Right lobe of liver (tissue), 5 donors: ENCODE measurements around the gene DPEP2NB. TPM values are rescaled to one million over a fixed set of nuclear protein-coding genes. Genes with fewer than 3 reads are reported as not detected.

Experiments used
- small RNA-seq, 2 experiments: library from RNA; depleted of rRNA; stranded (forward); fragments of <200 nt; gene quantifications; one replicate each; pipeline ENCODE3, GENCODE V24; 2016
- total RNA-seq, 6 experiments: library from RNA; depleted of rRNA in 2 of 6; stranded (reverse); fragments of >200 nt in 2 of 6; fragmentation: NEBNext Ultra II Directional in 3 of 6; extraction: Animal tissue kit (Norgen Biotek cat#: 25700) in 3 of 6; gene quantifications; one replicate each; pipeline versions ENCODE4 v1.1.0 to v1.2.4, GENCODE V29; 2016 to 2023
- donor health status: DM: no; HTN: no; CAD: no.
- donor health status: DM: no; HTN: no; CAD: no.
- donor health status: DM: no; HTN: yes; CAD: no.
- donor health status: DM: no; HTN: yes; CAD: no.

The DPEP2NB gene
- total RNA-seq, 6 experiments from 2014 or later, result not detected

Small RNA genes lying within 50 kb of the gene (small RNA-seq; reads per million reads assigned to genes)
- 0 reads per million in 2 experiments for gene RNU6-359P

Other genes starting within 250 kb of the DPEP2NB start
- 10 to 100 TPM; 15.1 to 38.4 (median 22.7) TPM for gene RANBP10, start 209.4 kb downstream of the DPEP2NB start, total RNA-seq
- gene TSNAXIP1, start 209.0 kb downstream of the DPEP2NB start, total RNA-seq, result 1 to 10 TPM in 3 of 6 experiments, under 1 TPM in 3; 0.42 to 1.2 (median 0.99) TPM
- 10 to 100 TPM in 4 of 6 experiments, 1 to 10 TPM in 2; 8.9 to 23.9 (median 11.7) TPM for gene THAP11, start 173.6 kb downstream of the DPEP2NB start, total RNA-seq
- 10 to 100 TPM; 23.4 to 67.8 (median 33.9) TPM for gene NUTF2, start 169.0 kb downstream of the DPEP2NB start, total RNA-seq
- 10 to 100 TPM; 12.2 to 21.1 (median 18.2) TPM for gene CENPT, start 168.2 kb downstream of the DPEP2NB start, total RNA-seq
- 10 to 100 TPM; 16.2 to 25.4 (median 19.5) TPM for gene EDC4, start 142.9 kb downstream of the DPEP2NB start, total RNA-seq
- under 1 TPM in 1 of 6 experiments, not detected in 5; 0.84 TPM for gene NRN1L, start 131.0 kb downstream of the DPEP2NB start, total RNA-seq
- 10 to 100 TPM in 4 of 6 experiments, 1 to 10 TPM in 2; 6.7 to 22.6 (median 13.2) TPM for gene PSKH1, start 122.7 kb downstream of the DPEP2NB start, total RNA-seq
- gene CTRL, start 84.0 kb downstream of the DPEP2NB start, total RNA-seq, result under 1 TPM in 3 of 6 experiments, not detected in 3; 0.12 to 0.49 (median 0.44) TPM
- 10 to 100 TPM; 19.0 to 39.6 (median 22.7) TPM for gene PSMB10, start 79.1 kb downstream of the DPEP2NB start, total RNA-seq
- 100 to 1,000 TPM in 4 of 6 experiments, 10 to 100 TPM in 2; 29.4 to 207 (median 137) TPM for gene LCAT, start 71.8 kb downstream of the DPEP2NB start, total RNA-seq
- gene SLC12A4, start 47.3 kb downstream of the DPEP2NB start, total RNA-seq, result 10 to 100 TPM; 17.2 to 40.0 (median 21.9) TPM
- gene DPEP3, start 35.4 kb downstream of the DPEP2NB start, total RNA-seq, result under 1 TPM in 1 of 6 experiments, not detected in 5; 0.10 TPM
- 1 to 10 TPM in 5 of 6 experiments, under 1 TPM in 1; 0.93 to 2.3 (median 1.6) TPM for gene DPEP2, start 16.4 kb downstream of the DPEP2NB start, total RNA-seq
- 1 to 10 TPM; 5.4 to 10.0 (median 6.3) TPM for gene DDX28, start 7.3 kb upstream of the DPEP2NB start, total RNA-seq
- gene DUS2, start 7.4 kb upstream of the DPEP2NB start, total RNA-seq, result 10 to 100 TPM in 2 of 6 experiments, 1 to 10 TPM in 4; 7.9 to 16.4 (median 9.2) TPM
- 10 to 100 TPM; 19.9 to 30.1 (median 25.1) TPM for gene NFATC3, start 69.5 kb upstream of the DPEP2NB start, total RNA-seq
- gene ESRP2, start 220.2 kb upstream of the DPEP2NB start, total RNA-seq, result 100 to 1,000 TPM in 1 of 6 experiments, 10 to 100 TPM in 5; 44.8 to 102 (median 57.9) TPM
- 10 to 100 TPM in 5 of 6 experiments, 1 to 10 TPM in 1; 9.7 to 21.2 (median 13.7) TPM for gene PLA2G15, start 229.5 kb upstream of the DPEP2NB start, total RNA-seq
- 1 to 10 TPM; 1.6 to 9.6 (median 4.5) TPM for gene SLC7A6, start 248.6 kb upstream of the DPEP2NB start, total RNA-seq